Neural cell (in vitro differentiated cells): ENCODE measurements around the gene PRR18. TPM values are rescaled to one million over a fixed set of nuclear protein-coding genes. Genes with fewer than 3 reads are reported as not detected.

Experiments used
- H2AFZ ChIP-seq: fragments of 200-600, 300-800 bp; sonication (generic), shearing (Covaris generic); 2 replicates; pipeline ENCODE4 v1.6.0; 2014; ENCODE audit warnings: low read depth, mild to moderate bottlenecking, antibody characterized with exemption, low read length, moderate library complexity
- H3F3A ChIP-seq: fragments of 200-600 bp; shearing (Covaris generic); 2 replicates; pipeline ENCODE4 v1.6.1; 2016; ENCODE audit warnings: mild to moderate bottlenecking, moderate library complexity, mixed read lengths, antibody characterized with exemption, low read length; ENCODE audit not compliant: insufficient read depth, poor library complexity, severe bottlenecking
- H3K27ac ChIP-seq: fragments of 200-600, 300-800 bp; sonication (generic), shearing (Covaris generic); 2 replicates; pipeline ENCODE4 v1.5.1; 2014; ENCODE audit warnings: mild to moderate bottlenecking, low read length, moderate library complexity
- H3K27me3 ChIP-seq: fragments of 300-800, 200-600 bp; sonication (generic), shearing (Covaris generic); 2 replicates; pipeline ENCODE4 v1.6.0; 2014; ENCODE audit warnings: mild to moderate bottlenecking, low read depth, low read length, moderate library complexity; ENCODE audit not compliant: insufficient read depth
- H3K36me3 ChIP-seq: fragments of 300-800, 200-600 bp; sonication (generic), shearing (Covaris generic); 2 replicates; pipeline ENCODE4 v1.5.1; 2014; ENCODE audit warnings: mild to moderate bottlenecking, antibody characterized with exemption, low read length, moderate library complexity; ENCODE audit not compliant: insufficient read depth
- H3K4me2 ChIP-seq: fragments of 300-800, 200-600 bp; sonication (generic), shearing (Covaris generic); 2 replicates; pipeline ENCODE4 v1.6.0; 2014; ENCODE audit warnings: mild to moderate bottlenecking, low read length
- H3K4me3 ChIP-seq: fragments of 300-800, 200-600 bp; sonication (generic), shearing (Covaris generic); 2 replicates; pipeline ENCODE4 v1.5.1; 2014; ENCODE audit warnings: mild to moderate bottlenecking, low read length, moderate library complexity
- H3K79me2 ChIP-seq: fragments of 200-600 bp; shearing (Covaris generic); replicated peaks from 2 replicates; pipeline ENCODE4 v1.6.0; 2014; ENCODE audit warnings: mild to moderate bottlenecking, low read length, moderate library complexity; ENCODE audit not compliant: insufficient read depth
- H3K9ac ChIP-seq: fragments of 300-800, 200-600 bp; sonication (generic), shearing (Covaris generic); 2 replicates; pipeline ENCODE4 v1.6.1; 2016; ENCODE audit warnings: mild to moderate bottlenecking, low read length, mixed read lengths
- H3K9me2 ChIP-seq: fragments of 200-600 bp; shearing (Covaris generic); 2 replicates; pipeline ENCODE4 v1.6.1; 2016; ENCODE audit warnings: mild to moderate bottlenecking, low read length, mixed read lengths; ENCODE audit not compliant: insufficient read depth
- H3K9me3 ChIP-seq: fragments of 200-600, 300-800 bp; sonication (generic), shearing (Covaris generic); 2 replicates; pipeline ENCODE4 v1.6.1; 2016; ENCODE audit warnings: mild to moderate bottlenecking, mixed run types, low read length, moderate library complexity, mixed read lengths
- H4K20me1 ChIP-seq: fragments of 200-600 bp; shearing (Covaris generic); 2 replicates; pipeline ENCODE4 v1.6.1; 2016; ENCODE audit warnings: mild to moderate bottlenecking, mixed run types; ENCODE audit not compliant: insufficient read depth
- CTCF ChIP-seq: fragments of 450-650 bp; IDR thresholded peaks from 2 replicates; pipeline ENCODE4 v1.5.1; 2014; ENCODE audit warnings: antibody characterized with exemption, mild to moderate bottlenecking, moderate library complexity; ENCODE audit not compliant: poor library complexity, severe bottlenecking
- EP300 ChIP-seq: fragments of 450-650 bp; conservative IDR thresholded peaks from 2 replicates; pipeline ENCODE4 v1.6.1; 2014; ENCODE audit warnings: antibody characterized with exemption, mild to moderate bottlenecking, moderate library complexity; ENCODE audit not compliant: poor library complexity, severe bottlenecking
- EZH2 ChIP-seq: fragments of 200-600, 300-800 bp; shearing (Covaris generic), sonication (generic); IDR thresholded peaks from 2 replicates; pipeline ENCODE4 v1.6.1; 2014; ENCODE audit warnings: antibody characterized with exemption, low read length, borderline replicate concordance, mild to moderate bottlenecking; ENCODE audit not compliant: insufficient read depth, poor library complexity, severe bottlenecking
- MXI1 ChIP-seq: fragments of 450-650 bp; conservative IDR thresholded peaks from 2 replicates; pipeline ENCODE4 v1.6.1; 2014; ENCODE audit warnings: antibody characterized with exemption, mild to moderate bottlenecking; ENCODE audit not compliant: poor library complexity, severe bottlenecking
- POLR2AphosphoS5 ChIP-seq: IDR thresholded peaks from 2 replicates; pipeline ENCODE4 v1.6.1; 2012
- RAD21 ChIP-seq: fragments of 450-650 bp; conservative IDR thresholded peaks from 2 replicates; pipeline ENCODE4 v1.6.1; 2014; ENCODE audit warnings: antibody characterized with exemption, mild to moderate bottlenecking, moderate library complexity
- REST ChIP-seq: IDR thresholded peaks from 2 replicates; pipeline ENCODE4 v1.6.1; 2012; ENCODE audit warnings: borderline replicate concordance
- SMC3 ChIP-seq: fragments of 450-650 bp; conservative IDR thresholded peaks from 2 replicates; pipeline ENCODE4 v1.6.1; 2014; ENCODE audit warnings: antibody characterized with exemption, mild to moderate bottlenecking, moderate library complexity; ENCODE audit not compliant: poor library complexity
- polyA plus RNA-seq: library from polyadenylated mRNA; depleted of rRNA; stranded (reverse); fragments of >200 nt; gene quantifications from 2 replicates; pipeline ENCODE4 v1.2.3, GENCODE V29; 2014

PRR18 gene
- polyA plus RNA-seq, 1 donor from 2014 or later = not detected

- H3K9me3 ChIP-seq = no peaks in the 10 kb centered on the region
- H3K79me2 ChIP-seq = no peaks in the 10 kb centered on the region
- H4K20me1 ChIP-seq = no peaks in the 10 kb centered on the region
- no peak overlapping the region for H3K27ac ChIP-seq
- TF ChIP-seq EZH2 = no peak
- TF ChIP-seq SMC3 = no peak
- no peak for TF ChIP-seq MXI1
- no peak for TF ChIP-seq CTCF
- TF ChIP-seq POLR2AphosphoS5 = no peak
- TF ChIP-seq REST = no peak
- H3K4me2 ChIP-seq = no peak overlapping the region
- H2AFZ ChIP-seq = no peak overlapping the region
- H3K27me3 ChIP-seq = no peaks in the 10 kb centered on the region
- H3K9ac ChIP-seq = no peak overlapping the region
- H3K4me3 ChIP-seq = no peak overlapping the region
- no peaks in the 10 kb centered on the region for H3F3A ChIP-seq
- H3K36me3 ChIP-seq = no peaks in the 10 kb centered on the region
- no peaks in the 10 kb centered on the region for H3K9me2 ChIP-seq
Observed at GRCh38 chr6:166278579-166279392, 29.4 kb downstream of the PRR18 start.

GRCh38 chr6:166277892-166278578, 30.2 kb downstream of the PRR18 start:
- no peak overlapping the region for H3K4me3 ChIP-seq
- H4K20me1 ChIP-seq = no peaks in the 10 kb centered on the region
- no peak for TF ChIP-seq CTCF
- TF ChIP-seq EP300 = no peak
- no peak for TF ChIP-seq RAD21
- no peak for TF ChIP-seq SMC3
- TF ChIP-seq REST = no peak
- TF ChIP-seq MXI1 = no peak
- no peaks in the 10 kb centered on the region for H3K27me3 ChIP-seq
- H3K4me2 ChIP-seq = no peak overlapping the region
- H3F3A ChIP-seq = no peaks in the 10 kb centered on the region
- H3K9me2 ChIP-seq = no peaks in the 10 kb centered on the region
- no peaks in the 10 kb centered on the region for H3K36me3 ChIP-seq
- H3K79me2 ChIP-seq = no peaks in the 10 kb centered on the region
- H3K9me3 ChIP-seq = no peaks in the 10 kb centered on the region
- no peak overlapping the region for H3K27ac ChIP-seq
- H3K9ac ChIP-seq = no peak overlapping the region
- no peak overlapping the region for H2AFZ ChIP-seq
